Activated CD4-positive, alpha-beta memory T cell treated with anti-CD3 and anti-CD28 coated beads, Interleukin-2, amount 10 ng/mL, durations not matched to agents 7 days and 5 days (primary cell): ENCODE measurements around the gene CCDC192. TPM values are rescaled to one million over a fixed set of nuclear protein-coding genes. Genes with fewer than 3 reads are reported as not detected.
"Not testable (repeated sequence)": the region's sequence is repeated elsewhere in the genome, so short reads cannot be mapped to it uniquely, and the experiment has no call there.

Experiments used
- CTCF ChIA-PET: fragments of 350-600 bp; sonication (Branson Sonifier 250); formaldehyde crosslinking; loops from one replicate; lab custom pipeline; 2021; ENCODE audit warnings: antibody characterized with exemption, inconsistent platforms; lab: Charles Lee
- POLR2A ChIA-PET: fragments of 350-600 bp; sonication (Branson Sonifier 250); formaldehyde crosslinking; loops from one replicate; lab custom pipeline; 2021; ENCODE audit warnings: antibody characterized with exemption; lab: Charles Lee
- DNase-seq: peaks from one replicate; pipeline ENCODE4 v3.0.0-alpha.2; 2020
- H3K27ac Mint-ChIP-seq: one replicate; pipeline ENCODE4 v1.8.0; 2021; ENCODE audit warnings: mild to moderate bottlenecking, mixed read lengths
- H3K27me3 Mint-ChIP-seq: one replicate; pipeline ENCODE4 v1.8.0; 2021; ENCODE audit warnings: mixed read lengths
- H3K36me3 Mint-ChIP-seq: one replicate; pipeline ENCODE4 v1.8.0; 2021; ENCODE audit warnings: low read depth, mixed read lengths
- H3K4me1 Mint-ChIP-seq: one replicate; pipeline ENCODE4 v1.8.0; 2021; ENCODE audit warnings: mixed read lengths
- H3K4me3 Mint-ChIP-seq: one replicate; pipeline ENCODE4 v1.8.0; 2021; ENCODE audit warnings: mild to moderate bottlenecking, mixed read lengths
- H3K9me3 Mint-ChIP-seq: one replicate; pipeline ENCODE4 v1.8.0; 2021; ENCODE audit warnings: mixed read lengths
- total RNA-seq, 2 experiments: library from RNA; stranded (reverse); gene quantifications; one replicate each; pipeline ENCODE4 v1.2.3, GENCODE V29; 2021

CCDC192 gene
- total RNA-seq, 2 experiments from 2014 or later: not detected

DNA sequence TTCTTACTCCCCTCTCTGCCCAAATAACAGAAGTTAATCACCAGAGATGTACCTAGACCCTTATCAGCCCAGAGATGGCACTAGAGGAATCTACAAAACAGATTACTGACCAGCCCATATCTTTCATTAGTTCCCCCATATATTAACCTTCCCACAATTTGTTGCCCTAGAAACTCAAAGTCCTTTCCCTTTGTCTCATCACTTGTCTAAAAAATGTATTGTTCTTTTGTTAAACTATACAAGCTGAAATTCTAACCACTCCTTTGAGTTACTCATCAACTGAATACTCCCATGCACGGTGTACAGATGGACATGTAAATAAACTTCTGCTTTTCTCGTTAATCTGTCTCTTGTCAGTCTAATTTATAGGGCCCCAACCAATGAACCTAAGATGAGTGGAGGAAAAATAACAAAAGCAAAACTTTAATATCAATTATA lies 130.9 kb downstream of the CCDC192 start:
- no peaks in the 10 kb centered on the region for H3K9me3 Mint-ChIP-seq
- no peak overlapping the region for H3K27ac Mint-ChIP-seq
- DNase-seq: no peak
- no peak overlapping the region for H3K4me3 Mint-ChIP-seq
- peaks cover 14% of the 10 kb centered on the region for H3K27me3 Mint-ChIP-seq
- no peaks in the 10 kb centered on the region for H3K36me3 Mint-ChIP-seq
- POLR2A ChIA-PET: no interaction called here
- CTCF ChIA-PET: no interaction called here
- H3K4me1 Mint-ChIP-seq: no peaks in the 10 kb centered on the region

- H3K9me3 Mint-ChIP-seq: no peaks in the 10 kb centered on the region
- no peaks in the 10 kb centered on the region for H3K36me3 Mint-ChIP-seq
- no peaks in the 10 kb centered on the region for H3K4me1 Mint-ChIP-seq
- H3K27ac Mint-ChIP-seq: no peak overlapping the region
- H3K27me3 Mint-ChIP-seq: peaks cover 14% of the 10 kb centered on the region
- DNase-seq: no peak
- POLR2A ChIA-PET: no interaction called here
- CTCF ChIA-PET: no interaction called here
- H3K4me3 Mint-ChIP-seq: no peak overlapping the region
Observed at GRCh38 chr5:127834554-127834953, 131.4 kb downstream of the CCDC192 start.

DNA sequence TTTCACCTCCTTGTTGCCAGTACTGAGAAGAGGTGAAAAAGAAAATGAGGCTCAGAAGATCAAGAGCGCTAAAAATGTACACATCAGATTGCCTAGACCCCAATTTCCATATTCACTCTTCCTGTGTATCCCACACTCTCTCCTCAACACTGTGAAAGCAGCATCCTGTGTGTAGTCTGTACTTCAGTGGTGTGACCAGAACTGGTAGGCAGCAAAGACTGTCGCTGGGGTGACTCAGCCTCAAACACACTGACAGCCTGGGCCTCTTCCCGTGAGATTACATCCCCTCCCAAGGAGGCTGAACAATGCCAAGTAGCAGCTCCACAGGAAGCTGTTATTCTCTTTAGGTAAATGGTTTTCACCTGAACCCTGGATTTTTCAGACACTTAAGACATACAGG lies 135.5 kb downstream of the CCDC192 start:
- ChIA-PET POLR2A (no interaction called here), CTCF (no interaction called here)
- peaks cover 8% of the 10 kb centered on the region for H3K27me3 Mint-ChIP-seq
- no peak overlapping the region for H3K4me3 Mint-ChIP-seq
- H3K9me3 Mint-ChIP-seq: no peaks in the 10 kb centered on the region
- H3K27ac Mint-ChIP-seq: no peak overlapping the region
- DNase-seq: no peak
- peaks cover 1% of the 10 kb centered on the region for H3K4me1 Mint-ChIP-seq
- H3K36me3 Mint-ChIP-seq: no peaks in the 10 kb centered on the region

- Mint-ChIP-seq H3K9me3 (no peaks in the 10 kb centered on the region), H3K27ac (no peak overlapping the region), H3K36me3 (no peaks in the 10 kb centered on the region), H3K4me3 (no peak overlapping the region), H3K4me1 (peaks cover 1% of the 10 kb centered on the region), H3K27me3 (peaks cover 4% of the 10 kb centered on the region)
- no peak for DNase-seq
- POLR2A ChIA-PET: no interaction called here
- CTCF ChIA-PET: no interaction called here
Observed at GRCh38 chr5:127839072-127839471, 135.9 kb downstream of the CCDC192 start.

GRCh38 chr5:127839496-127840197 lies 136.5 kb downstream of the CCDC192 start:
- Mint-ChIP-seq H3K4me1 (peaks cover 1% of the 10 kb centered on the region), H3K9me3 (no peaks in the 10 kb centered on the region), H3K27me3 (peaks cover 2% of the 10 kb centered on the region), H3K4me3 (no peak overlapping the region), H3K36me3 (no peaks in the 10 kb centered on the region), H3K27ac (no peak overlapping the region)
- DNase-seq: no peak
- CTCF ChIA-PET: no interaction called here
- POLR2A ChIA-PET: no interaction called here

DNA sequence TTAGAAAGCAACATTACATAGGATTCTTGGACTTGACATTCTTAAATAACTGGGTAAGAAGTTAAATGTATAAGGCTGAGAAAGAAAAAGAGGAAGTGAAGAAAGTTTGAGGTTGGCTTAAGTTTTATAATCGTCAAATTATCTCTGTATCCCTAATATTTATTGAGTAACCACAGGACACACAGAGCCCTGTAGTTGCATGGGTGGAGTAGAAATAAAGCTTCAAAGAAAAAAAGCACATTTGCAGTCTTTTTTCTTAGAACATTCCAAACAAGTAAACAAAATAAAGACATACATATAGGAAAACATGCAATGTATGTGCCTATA lies 137.0 kb downstream of the CCDC192 start:
- no peak overlapping the region for H3K27ac Mint-ChIP-seq
- H3K9me3 Mint-ChIP-seq: no peaks in the 10 kb centered on the region
- H3K27me3 Mint-ChIP-seq: peaks cover 2% of the 10 kb centered on the region
- no peaks in the 10 kb centered on the region for H3K36me3 Mint-ChIP-seq
- H3K4me3 Mint-ChIP-seq: no peak overlapping the region
- H3K4me1 Mint-ChIP-seq: peaks cover 1% of the 10 kb centered on the region
- CTCF ChIA-PET: no interaction called here
- POLR2A ChIA-PET: no interaction called here
- DNase-seq: no peak

DNA sequence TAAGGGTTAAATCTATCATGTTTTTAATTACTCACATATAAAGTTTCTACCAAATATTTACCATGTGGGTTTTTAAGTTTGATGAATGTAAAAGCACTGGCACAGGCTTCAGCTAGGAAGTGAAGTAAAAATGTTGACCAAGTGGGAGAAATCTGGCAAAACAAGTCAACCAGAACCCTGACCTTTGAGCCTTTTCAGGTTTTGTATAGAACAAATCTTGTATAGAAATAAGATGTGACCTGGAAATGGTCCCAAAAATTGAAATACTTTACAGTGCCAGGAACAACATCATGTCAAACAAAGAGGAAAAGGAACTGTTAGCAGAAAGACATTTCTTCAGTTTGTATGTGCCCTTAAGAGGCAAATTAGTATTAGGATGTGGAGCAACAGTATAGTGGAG lies 137.6 kb downstream of the CCDC192 start:
- DNase-seq: no peak
- Mint-ChIP-seq H3K27me3 (peaks cover under 1% of the 10 kb centered on the region), H3K4me3 (no peak overlapping the region), H3K9me3 (no peaks in the 10 kb centered on the region), H3K36me3 (no peaks in the 10 kb centered on the region), H3K4me1 (peaks cover 1% of the 10 kb centered on the region), H3K27ac (no peak overlapping the region)
- POLR2A ChIA-PET: no interaction called here
- CTCF ChIA-PET: no interaction called here

GRCh38 chr5:127844581-127845021 lies 141.4 kb downstream of the CCDC192 start:
- H3K36me3 Mint-ChIP-seq: no peaks in the 10 kb centered on the region
- ChIA-PET CTCF (interaction anchor here (0.8 kb wide), 1 partner anchor 15 kb away, joined by 3 read pairs; no protein-coding TSS in a partner anchor), POLR2A (no interaction called here)
- no peaks in the 10 kb centered on the region for H3K9me3 Mint-ChIP-seq
- peaks cover 1% of the 10 kb centered on the region for H3K4me1 Mint-ChIP-seq
- no peaks in the 10 kb centered on the region for H3K27me3 Mint-ChIP-seq
- no peak overlapping the region for H3K4me3 Mint-ChIP-seq
- DNase-seq: no peak
- H3K27ac Mint-ChIP-seq: no peak overlapping the region

DNA sequence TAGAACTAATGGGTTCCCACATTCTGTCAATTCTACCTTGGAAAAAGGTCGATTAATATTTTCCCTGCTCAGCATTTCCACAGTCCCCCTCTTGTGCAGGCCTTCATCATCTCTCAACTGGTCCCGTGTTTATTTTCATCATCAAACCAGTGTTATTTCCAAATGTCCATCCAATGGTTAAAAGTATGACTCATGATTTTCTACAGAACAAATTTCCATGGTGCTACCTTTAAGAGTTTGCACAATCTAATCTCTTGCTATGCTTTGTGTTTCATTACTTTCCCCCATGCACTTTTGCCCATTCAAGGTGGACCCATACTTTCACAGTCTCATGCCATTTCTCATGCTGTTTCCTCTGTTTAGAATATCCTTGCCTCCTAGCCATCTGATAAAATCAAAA lies 143.7 kb downstream of the CCDC192 start:
- Mint-ChIP-seq H3K27me3 (no peaks in the 10 kb centered on the region), H3K36me3 (no peaks in the 10 kb centered on the region), H3K27ac (no peak overlapping the region), H3K4me3 (no peak overlapping the region), H3K9me3 (no peaks in the 10 kb centered on the region), H3K4me1 (no peaks in the 10 kb centered on the region)
- DNase-seq: no peak
- CTCF ChIA-PET: no interaction called here
- POLR2A ChIA-PET: no interaction called here

- CTCF ChIA-PET, H3K4me1 Mint-ChIP-seq, DNase-seq: not testable (repeated sequence)
Observed at GRCh38 chr5:127847641-127848040, 144.4 kb downstream of the CCDC192 start.

DNA sequence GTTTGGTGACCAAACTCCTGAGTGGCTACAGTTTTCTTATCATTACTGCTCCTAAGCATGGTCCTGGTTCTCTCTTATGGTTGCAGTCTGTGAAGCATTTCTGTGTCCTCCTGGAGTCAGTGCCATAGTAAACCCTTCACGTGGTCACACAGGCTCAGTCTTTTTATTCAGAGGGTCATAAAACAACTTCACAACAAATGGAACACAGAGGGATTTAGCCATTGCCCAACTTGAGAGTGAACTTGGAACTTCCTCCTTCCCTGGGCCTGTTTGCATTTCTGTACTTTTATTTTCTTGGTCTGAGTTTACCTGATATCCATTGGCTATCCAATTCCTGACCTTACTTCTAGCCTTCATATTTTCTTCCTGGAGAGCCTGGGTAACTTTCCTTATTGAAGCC lies 144.9 kb downstream of the CCDC192 start:
- H3K27ac Mint-ChIP-seq: no peak overlapping the region
- H3K4me1 Mint-ChIP-seq: no peaks in the 10 kb centered on the region
- DNase-seq: no peak
- no peaks in the 10 kb centered on the region for H3K9me3 Mint-ChIP-seq
- H3K36me3 Mint-ChIP-seq: no peaks in the 10 kb centered on the region
- no peaks in the 10 kb centered on the region for H3K27me3 Mint-ChIP-seq
- ChIA-PET CTCF (no interaction called here), POLR2A (no interaction called here)
- H3K4me3 Mint-ChIP-seq: no peak overlapping the region

More at GRCh38 chr5:127847641-127848040, 144.4 kb downstream of the CCDC192 start:
- H3K27ac Mint-ChIP-seq, POLR2A ChIA-PET, H3K36me3 Mint-ChIP-seq, H3K27me3 Mint-ChIP-seq, H3K4me3 Mint-ChIP-seq, H3K9me3 Mint-ChIP-seq: not testable (repeated sequence)

GRCh38 chr5:127849408-127849807 lies 146.2 kb downstream of the CCDC192 start:
- Mint-ChIP-seq H3K36me3 (no peaks in the 10 kb centered on the region), H3K4me3 (no peak overlapping the region), H3K9me3 (no peaks in the 10 kb centered on the region), H3K27ac (no peak overlapping the region), H3K4me1 (no peaks in the 10 kb centered on the region), H3K27me3 (peaks cover 2% of the 10 kb centered on the region)
- POLR2A ChIA-PET: no interaction called here
- DNase-seq: no peak
- CTCF ChIA-PET: no interaction called here

DNA sequence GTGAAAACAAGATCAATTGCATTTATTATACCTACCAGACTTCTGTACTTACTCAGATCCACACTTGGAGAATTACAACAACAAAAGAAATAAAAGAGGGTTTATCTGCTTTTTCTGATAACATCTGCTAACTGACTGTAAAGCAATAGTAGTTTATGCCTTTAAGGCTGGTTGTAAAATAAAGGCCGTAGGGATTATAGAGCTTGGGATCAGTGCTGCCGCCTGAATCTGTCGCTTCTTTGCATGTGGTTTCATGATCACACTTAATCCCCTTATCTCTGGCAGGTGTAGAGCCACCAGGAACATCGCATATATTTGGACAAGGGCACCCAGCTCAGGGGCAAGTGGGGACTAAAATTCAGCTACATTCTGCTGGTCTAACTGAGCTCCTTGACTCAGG lies 146.7 kb downstream of the CCDC192 start:
- Mint-ChIP-seq H3K4me1 (no peaks in the 10 kb centered on the region), H3K27me3 (peaks cover 2% of the 10 kb centered on the region), H3K4me3 (no peak overlapping the region), H3K27ac (no peak overlapping the region), H3K36me3 (no peaks in the 10 kb centered on the region), H3K9me3 (no peaks in the 10 kb centered on the region)
- ChIA-PET CTCF (no interaction called here), POLR2A (no interaction called here)
- DNase-seq: no peak

DNA sequence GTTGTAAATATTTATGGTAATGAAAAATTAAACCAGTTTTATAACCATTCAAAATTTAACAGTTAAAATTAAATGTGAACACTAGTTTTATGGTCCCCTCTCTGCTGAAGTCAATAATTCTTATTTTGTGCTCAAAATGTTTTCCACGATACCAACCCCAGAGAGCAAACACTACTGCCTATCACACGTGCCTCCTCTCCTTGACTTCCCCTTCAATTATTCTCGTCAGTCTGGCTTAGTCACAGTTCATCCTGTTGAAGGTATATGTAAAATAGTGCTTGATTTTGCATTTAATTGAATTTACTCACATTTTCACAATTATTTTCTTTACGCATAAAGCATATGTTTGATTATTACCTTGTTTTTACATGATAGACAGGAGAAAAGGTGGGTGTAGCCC lies 148.8 kb downstream of the CCDC192 start:
- Mint-ChIP-seq H3K27me3 (peaks cover 2% of the 10 kb centered on the region), H3K27ac (no peak overlapping the region), H3K4me1 (peaks cover 8% of the 10 kb centered on the region), H3K4me3 (no peak overlapping the region), H3K9me3 (no peaks in the 10 kb centered on the region), H3K36me3 (no peaks in the 10 kb centered on the region)
- DNase-seq: no peak
- ChIA-PET CTCF (no interaction called here), POLR2A (no interaction called here)
